Smooth muscle cell (in vitro differentiated cells): Measurements from ENCODE around the gene ATXN7. TPM values are rescaled to one million over a fixed set of nuclear protein-coding genes. Genes with fewer than 3 reads are reported as not detected.

Experiments used
- DNase-seq: peaks from one replicate; lab custom pipeline; 2025; ENCODE audit not compliant: unreplicated experiment; lab: John Stamatoyannopoulos, UW
- H2AFZ ChIP-seq: fragments of 200-600 bp; sonication (generic); 2 replicates; pipeline ENCODE4 v1.6.0; 2016; ENCODE audit warnings: antibody characterized with exemption, low read depth, mild to moderate bottlenecking
- H3F3A ChIP-seq: fragments of 200-600 bp; sonication (generic); 2 replicates; pipeline ENCODE4 v1.6.0; 2017; ENCODE audit warnings: antibody characterized with exemption, low read depth
- H3K27ac ChIP-seq: fragments of 200-600 bp; sonication (generic); 2 replicates; pipeline ENCODE4 v1.5.1; 2016; ENCODE audit warnings: low read depth, mild to moderate bottlenecking
- H3K27me3 ChIP-seq: fragments of 200-600 bp; sonication (generic); 2 replicates; pipeline ENCODE4 v1.6.1; 2016; ENCODE audit warnings: low read depth, mild to moderate bottlenecking
- H3K36me3 ChIP-seq: fragments of 200-600 bp; sonication (generic); 2 replicates; pipeline ENCODE4 v1.5.1; 2016; ENCODE audit warnings: low read depth
- H3K4me1 ChIP-seq: fragments of 200-600 bp; sonication (generic); 2 replicates; pipeline ENCODE4 v1.5.1; 2016; ENCODE audit warnings: low read depth
- H3K4me2 ChIP-seq: fragments of 200-600 bp; sonication (generic); 2 replicates; pipeline ENCODE4 v1.6.0; 2016; ENCODE audit warnings: mild to moderate bottlenecking
- H3K4me3 ChIP-seq: fragments of 200-600 bp; sonication (generic); 2 replicates; pipeline ENCODE4 v1.5.1; 2016; ENCODE audit warnings: mild to moderate bottlenecking
- H3K79me2 ChIP-seq: fragments of 200-600 bp; sonication (generic); 2 replicates; pipeline ENCODE4 v1.6.0; 2016; ENCODE audit warnings: low read depth, mild to moderate bottlenecking
- H3K9ac ChIP-seq: fragments of 200-600 bp; sonication (generic); 2 replicates; pipeline ENCODE4 v1.6.0; 2016; ENCODE audit warnings: low read depth
- H3K9me3 ChIP-seq: fragments of 200-600 bp; sonication (generic); replicated peaks from 2 replicates; pipeline ENCODE4 v1.5.1; 2016; ENCODE audit warnings: low read depth
- H4K20me1 ChIP-seq: fragments of 200-600 bp; sonication (generic); 2 replicates; pipeline ENCODE4 v1.6.0; 2016; ENCODE audit warnings: low read depth
- WGBS: methylation state at CpG from one replicate; pipeline ENCODE4 v1.1.7; 2016; ENCODE audit warnings: low lambda C conversion rate; 5-methylcytosine and 5-hydroxymethylcytosine counted together
- polyA plus RNA-seq: library from polyadenylated mRNA; unstranded; fragments of >200 nt; fragmentation: Nextera tagmentation; extraction: Ambion mirVana; gene quantifications from 2 replicates; pipeline ENCODE4 v1.2.1, GENCODE V29; 2016
- total RNA-seq: library from RNA; depleted of rRNA; stranded (reverse); fragments of >200 nt; gene quantifications from 2 replicates; pipeline ENCODE4 v1.2.3, GENCODE V29; 2014
- TF ChIP-seq, protein P1 (sequence below): fragments of 200-600 bp; sonication (generic); IDR thresholded peaks from 2 replicates; pipeline ENCODE4 v1.5.1; 2017; ENCODE audit warnings: borderline replicate concordance, mild to moderate bottlenecking, antibody characterized with exemption; ENCODE audit not compliant: insufficient read depth, poor library complexity, severe bottlenecking

Gene ATXN7
- total and polyA plus RNA-seq, 2 experiments from 2014 or later, result 3.6 to 14.1 TPM

DNA sequence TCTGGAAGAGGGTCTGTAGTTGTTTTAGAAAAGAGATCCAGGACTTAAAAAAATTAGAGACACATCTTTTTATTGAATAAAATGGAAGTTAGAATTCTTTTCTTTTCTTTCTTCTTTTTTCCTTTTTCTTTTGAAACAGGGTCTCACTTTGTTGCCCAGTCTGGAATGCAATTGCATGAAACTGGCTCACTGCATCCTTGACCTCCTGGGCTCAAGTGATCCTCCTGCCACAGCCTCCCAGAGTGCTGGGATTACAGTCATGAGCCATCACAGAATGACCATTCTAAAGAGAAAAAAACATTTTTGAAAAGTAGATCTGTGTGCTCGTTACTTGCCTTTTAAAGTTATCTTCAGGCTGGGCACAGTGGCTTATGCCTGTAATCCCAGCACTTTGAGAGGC is 3.6 kb downstream of the ATXN7 start:
- no peaks in the 10 kb centered on the region for H3F3A ChIP-seq
- H3K4me1 ChIP-seq, result peaks cover 6% of the 10 kb centered on the region
- H4K20me1 ChIP-seq, result peaks cover 30% of the 10 kb centered on the region
- DNase-seq, result no peak
- peaks cover 56% of the 10 kb centered on the region for H3K79me2 ChIP-seq
- no peak overlapping the region for H2AFZ ChIP-seq
- no peaks in the 10 kb centered on the region for H3K36me3 ChIP-seq
- WGBS, result 86% methylated on average over 1 of the region's 1 CpG
- H3K27me3 ChIP-seq, result no peaks in the 10 kb centered on the region
- no peak overlapping the region for H3K9ac ChIP-seq
- TF ChIP-seq, protein P1, sequence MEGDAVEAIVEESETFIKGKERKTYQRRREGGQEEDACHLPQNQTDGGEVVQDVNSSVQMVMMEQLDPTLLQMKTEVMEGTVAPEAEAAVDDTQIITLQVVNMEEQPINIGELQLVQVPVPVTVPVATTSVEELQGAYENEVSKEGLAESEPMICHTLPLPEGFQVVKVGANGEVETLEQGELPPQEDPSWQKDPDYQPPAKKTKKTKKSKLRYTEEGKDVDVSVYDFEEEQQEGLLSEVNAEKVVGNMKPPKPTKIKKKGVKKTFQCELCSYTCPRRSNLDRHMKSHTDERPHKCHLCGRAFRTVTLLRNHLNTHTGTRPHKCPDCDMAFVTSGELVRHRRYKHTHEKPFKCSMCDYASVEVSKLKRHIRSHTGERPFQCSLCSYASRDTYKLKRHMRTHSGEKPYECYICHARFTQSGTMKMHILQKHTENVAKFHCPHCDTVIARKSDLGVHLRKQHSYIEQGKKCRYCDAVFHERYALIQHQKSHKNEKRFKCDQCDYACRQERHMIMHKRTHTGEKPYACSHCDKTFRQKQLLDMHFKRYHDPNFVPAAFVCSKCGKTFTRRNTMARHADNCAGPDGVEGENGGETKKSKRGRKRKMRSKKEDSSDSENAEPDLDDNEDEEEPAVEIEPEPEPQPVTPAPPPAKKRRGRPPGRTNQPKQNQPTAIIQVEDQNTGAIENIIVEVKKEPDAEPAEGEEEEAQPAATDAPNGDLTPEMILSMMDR, result no peak
- H3K4me2 ChIP-seq, result no peak overlapping the region
- no peak overlapping the region for H3K4me3 ChIP-seq
- no peaks in the 10 kb centered on the region for H3K9me3 ChIP-seq
- no peak overlapping the region for H3K27ac ChIP-seq

DNA sequence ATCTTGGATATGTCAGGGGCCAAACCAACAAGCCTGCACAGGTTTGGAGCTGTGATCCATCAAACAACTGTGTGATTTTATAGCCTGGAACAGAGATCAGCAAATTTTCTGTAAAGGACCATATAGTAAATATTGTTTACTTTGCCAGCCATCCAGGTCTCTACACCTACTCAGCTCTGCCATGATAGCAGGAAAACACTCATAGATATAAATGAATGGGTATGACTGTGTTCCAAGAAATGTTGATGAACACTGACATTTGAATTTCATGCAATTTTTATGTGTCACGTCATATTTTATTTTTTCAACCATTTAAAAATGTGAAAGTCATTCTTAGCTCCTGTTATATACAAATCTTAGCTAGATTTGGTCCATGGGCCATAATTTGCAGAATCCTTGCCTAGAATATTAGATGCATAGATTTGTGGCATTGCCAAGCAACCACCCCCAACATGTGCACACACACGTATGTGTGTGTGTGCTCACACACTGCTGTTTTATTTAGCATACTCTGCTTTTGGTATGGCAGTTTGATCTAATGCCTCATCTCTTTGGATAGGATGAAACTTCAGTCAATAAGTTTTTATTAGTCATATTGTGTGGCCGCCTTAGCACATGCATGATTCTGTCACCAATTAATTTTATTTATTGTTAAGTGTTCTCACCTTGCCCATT is 6.4 kb downstream of the ATXN7 start:
- H3F3A ChIP-seq, result no peaks in the 10 kb centered on the region
- no peak for DNase-seq
- H3K36me3 ChIP-seq, result no peaks in the 10 kb centered on the region
- WGBS, result 97% methylated on average over 3 of the region's 3 CpGs
- H3K4me1 ChIP-seq, result peaks cover 2% of the 10 kb centered on the region
- H3K9ac ChIP-seq, result no peak overlapping the region
- TF ChIP-seq, protein P1, result no peak
- H3K4me3 ChIP-seq, result no peak overlapping the region
- no peaks in the 10 kb centered on the region for H3K27me3 ChIP-seq
- no peaks in the 10 kb centered on the region for H3K9me3 ChIP-seq
- H3K27ac ChIP-seq, result no peak overlapping the region
- no peak overlapping the region for H3K4me2 ChIP-seq
- no peak overlapping the region for H2AFZ ChIP-seq
- peaks cover 58% of the 10 kb centered on the region for H3K79me2 ChIP-seq
- peaks cover 59% of the 10 kb centered on the region for H4K20me1 ChIP-seq

DNA sequence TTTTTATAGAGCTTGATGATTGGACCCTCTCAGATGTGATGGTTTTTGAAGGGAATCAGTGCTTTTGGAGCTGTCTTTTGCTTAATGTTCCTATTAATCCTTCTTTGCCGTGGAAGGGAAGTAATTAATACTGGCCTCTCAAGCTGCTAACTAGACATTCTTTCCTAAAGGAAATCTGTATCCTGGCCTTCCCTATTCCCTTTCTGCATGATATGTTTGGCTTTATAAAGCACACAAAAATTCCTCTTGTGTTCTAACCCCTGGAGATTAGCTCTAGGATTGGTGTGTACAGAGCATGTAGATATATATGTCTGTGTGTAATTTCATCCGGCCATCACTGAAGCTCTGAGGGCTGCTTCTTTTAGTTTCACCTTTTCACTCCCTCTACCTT is 6.9 kb downstream of the ATXN7 start:
- Histone ChIP-seq H3K36me3 (no peaks in the 10 kb centered on the region), H3K27me3 (no peaks in the 10 kb centered on the region), H3K9ac (no peak overlapping the region), H3K4me1 (no peaks in the 10 kb centered on the region), H3K79me2 (peaks cover 55% of the 10 kb centered on the region), H3K4me3 (no peak overlapping the region), H3K9me3 (no peaks in the 10 kb centered on the region), H3K4me2 (no peak overlapping the region), H4K20me1 (peaks cover 64% of the 10 kb centered on the region), H2AFZ (no peak overlapping the region), H3K27ac (no peak overlapping the region), H3F3A (no peaks in the 10 kb centered on the region)
- DNase-seq, result no peak
- 72% methylated on average over 2 of the region's 2 CpGs for WGBS
- TF ChIP-seq, protein P1, result no peak
